Measurements from ENCODE around the gene TULP4. TPM values are rescaled to one million over a fixed set of nuclear protein-coding genes. Genes with fewer than 3 reads are reported as not detected.

Gene TULP4
- total RNA-seq, 1 experiment from 2014 or later, result 64.6 TPM

GRCh38 chr6:158367816-158368215, 55.6 kb downstream of the TULP4 start:
- Histone ChIP-seq H3K23ac (ENCODE audit: insufficient read length, low read depth, low read length) (no peak overlapping the region), H3K79me1 (ENCODE audit: insufficient read depth, low read depth, low read length, poor library complexity, severe bottlenecking) (no peaks in the 10 kb centered on the region), H3K23me2 (ENCODE audit: insufficient read length, low read depth, low read length, poor library complexity, severe bottlenecking) (no peaks in the 10 kb centered on the region), H2AFZ (ENCODE audit: low read length) (no peak overlapping the region), H3K4ac (ENCODE audit: low read depth, low read length) (no peak overlapping the region), H2BK5ac (ENCODE audit: insufficient read length, low read length) (no peak overlapping the region), H2AK5ac (ENCODE audit: insufficient read length, low read length) (no peak overlapping the region), H4K20me1 (ENCODE audit: control insufficient read depth, insufficient read depth, insufficient read length) (no peaks in the 10 kb centered on the region), H3K79me2 (ENCODE audit: insufficient read depth, low read length) (no peaks in the 10 kb centered on the region), H2BK20ac (ENCODE audit: low read depth, low read length, poor library complexity, severe bottlenecking) (no peak overlapping the region), H3K9me3 (ENCODE audit: control insufficient read depth, low read depth, low read length) (no peaks in the 10 kb centered on the region), H3K27me3 (ENCODE audit: insufficient read depth, low read length) (no peaks in the 10 kb centered on the region), H4K5ac (ENCODE audit: insufficient read length, low read depth, low read length) (no peak overlapping the region), H3K4me1 (ENCODE audit: insufficient read depth, low read length) (no peaks in the 10 kb centered on the region), H2BK120ac (ENCODE audit: low read depth, low read length, poor library complexity, severe bottlenecking) (no peak overlapping the region), H3K56ac (ENCODE audit: insufficient read length, low read depth, low read length) (no peak overlapping the region), H3K27ac (ENCODE audit: insufficient read length, low read depth, low read length) (no peak overlapping the region), H4K8ac (replicated peaks; ENCODE audit: insufficient read length, low read depth, low read length) (no peak overlapping the region), H4K91ac (ENCODE audit: insufficient read length, low read depth, low read length) (no peak overlapping the region), H2BK12ac (ENCODE audit: insufficient read length, low read depth, low read length) (no peak overlapping the region), H3K4me2 (ENCODE audit: insufficient read depth, insufficient read length, low read length) (no peak overlapping the region), H2BK15ac (ENCODE audit: low read depth, low read length) (no peak overlapping the region), H3T11ph (ENCODE audit: low read length) (no peak overlapping the region), H3K18ac (ENCODE audit: insufficient read length, low read depth, low read length) (no peak overlapping the region), H3K9ac (ENCODE audit: extremely low read depth, insufficient read length, low read length) (no peak overlapping the region), H3K14ac (ENCODE audit: insufficient read depth, low read length) (no peak overlapping the region)
- no peak for TF ChIP-seq CTCF (conservative IDR thresholded peaks at IDR 0.05)
- peaks cover 0 to 9% (median 5%) of the 10 kb centered on the region in 3 experiments; a peak in 5 of 7 replicates for H3K36me3 Mint-ChIP-seq (ENCODE audit: insufficient read depth in 1 of 3, low read depth in 3 of 3)
- H3K9me3 Mint-ChIP-seq, result peaks cover 3 to 7% of the 10 kb centered on the region in 2 experiments; a peak in 3 of 5 replicates
- DNase-seq, result no peak
- H3K4me1 Mint-ChIP-seq, result no peaks in the 10 kb centered on the region
- H3K4me3 Mint-ChIP-seq, result no peak overlapping the region
- H3K27ac Mint-ChIP-seq, result no peak overlapping the region
- no peaks in the 10 kb centered on the region for H3K27me3 Mint-ChIP-seq (ENCODE audit: low read depth)
- WGBS (ENCODE audit: extremely low coverage, insufficient read length, low lambda C conversion rate), result no CpG with 5 or more reads among the region's 6 CpGs

Measured in H9 (cell line).